WERI-Rb-1 (cell line): ENCODE measurements around the gene C2orf68.
A peak's percentile ranks its signal among the peaks of the same experiment; 100 is the strongest.

Experiments
- DNase-seq: peaks from one replicate; pipeline ENCODE4 v3.0.0-alpha.2; 2020
- H3K27ac ChIP-seq: fragments of 250-450 bp; sonication (Bioruptor Pico); 2 replicates; pipeline ENCODE4 v1.5.1; 2020; ENCODE audit warnings: mild to moderate bottlenecking, moderate library complexity
- H3K27me3 ChIP-seq: fragments of 250-450 bp; sonication (Bioruptor Pico); 2 replicates; pipeline ENCODE4 v1.5.1; 2021; ENCODE audit warnings: mild to moderate bottlenecking, low read depth, moderate library complexity; ENCODE audit not compliant: insufficient read depth, severe bottlenecking
- H3K36me3 ChIP-seq: fragments of 250-450 bp; sonication (Bioruptor Pico); 2 replicates; pipeline ENCODE4 v1.5.1; 2020; ENCODE audit warnings: mild to moderate bottlenecking, moderate library complexity
- H3K4me3 ChIP-seq: 2 replicates; pipeline ENCODE4 v1.5.1; 2011; ENCODE audit warnings: low read depth, mild to moderate bottlenecking, control low read depth, low read length
- H3K9me3 ChIP-seq: fragments of 250-450 bp; sonication (Bioruptor Pico); 2 replicates; pipeline ENCODE4 v1.5.1; 2021; ENCODE audit warnings: mild to moderate bottlenecking, moderate library complexity; ENCODE audit not compliant: severe bottlenecking
- TF ChIP-seq, protein P1 (sequence below): IDR thresholded peaks from 2 replicates; pipeline ENCODE4 v1.5.1; 2011; ENCODE audit warnings: low read depth, mild to moderate bottlenecking, control low read depth, inconsistent platforms, low read length

The C2orf68 gene

DNA sequence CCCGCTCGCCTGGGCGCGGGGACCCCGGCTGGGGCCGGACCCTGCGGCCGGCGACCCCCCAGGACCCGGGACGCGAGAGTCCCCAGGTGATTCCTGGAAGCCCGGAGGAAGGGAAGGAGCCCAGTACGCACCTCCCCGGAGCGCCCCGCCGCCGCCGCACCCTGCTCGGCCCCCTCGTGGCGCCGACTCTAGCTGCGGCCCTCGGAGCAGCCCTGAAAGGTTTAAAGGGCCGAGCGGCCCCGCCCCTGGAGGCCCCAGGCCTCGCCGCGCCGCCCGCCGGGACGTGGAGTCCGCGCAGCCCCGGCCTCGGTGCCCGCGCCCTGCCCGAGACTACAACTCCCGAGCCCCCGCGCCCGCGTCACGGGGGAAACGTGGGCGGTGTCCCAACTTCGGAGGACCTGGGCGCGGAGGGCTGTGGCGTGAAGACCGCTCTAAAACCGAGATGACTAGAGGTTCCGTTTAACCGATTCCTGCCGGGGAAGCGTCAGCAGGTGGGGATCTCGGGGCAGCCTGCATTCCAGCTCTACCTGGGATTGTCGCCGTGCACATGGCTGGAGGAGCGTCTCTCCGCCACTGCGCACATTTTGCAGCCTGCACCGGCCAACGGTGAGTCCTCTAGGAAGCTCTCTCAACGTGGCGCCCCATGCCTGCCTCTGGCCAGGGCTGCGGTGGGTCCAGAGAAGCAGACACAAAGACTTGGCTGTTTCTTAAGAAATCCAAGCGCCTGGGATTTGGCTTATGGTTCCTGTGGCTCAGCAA lies 9.2 kb downstream of the C2orf68 start, which contains the start of gene TMEM150A:
Gene TMEM150A (minus strand): TSS at position 223 of the 759 bp plus-strand sequence. CDS start 750 bp downstream, outside the sequence.
- no peaks in the 10 kb centered on the region for H3K27me3 ChIP-seq
- TF ChIP-seq, protein P1, sequence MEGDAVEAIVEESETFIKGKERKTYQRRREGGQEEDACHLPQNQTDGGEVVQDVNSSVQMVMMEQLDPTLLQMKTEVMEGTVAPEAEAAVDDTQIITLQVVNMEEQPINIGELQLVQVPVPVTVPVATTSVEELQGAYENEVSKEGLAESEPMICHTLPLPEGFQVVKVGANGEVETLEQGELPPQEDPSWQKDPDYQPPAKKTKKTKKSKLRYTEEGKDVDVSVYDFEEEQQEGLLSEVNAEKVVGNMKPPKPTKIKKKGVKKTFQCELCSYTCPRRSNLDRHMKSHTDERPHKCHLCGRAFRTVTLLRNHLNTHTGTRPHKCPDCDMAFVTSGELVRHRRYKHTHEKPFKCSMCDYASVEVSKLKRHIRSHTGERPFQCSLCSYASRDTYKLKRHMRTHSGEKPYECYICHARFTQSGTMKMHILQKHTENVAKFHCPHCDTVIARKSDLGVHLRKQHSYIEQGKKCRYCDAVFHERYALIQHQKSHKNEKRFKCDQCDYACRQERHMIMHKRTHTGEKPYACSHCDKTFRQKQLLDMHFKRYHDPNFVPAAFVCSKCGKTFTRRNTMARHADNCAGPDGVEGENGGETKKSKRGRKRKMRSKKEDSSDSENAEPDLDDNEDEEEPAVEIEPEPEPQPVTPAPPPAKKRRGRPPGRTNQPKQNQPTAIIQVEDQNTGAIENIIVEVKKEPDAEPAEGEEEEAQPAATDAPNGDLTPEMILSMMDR: peak; percentile 16; the same call in 1 of the 2 replicates
- no peaks in the 10 kb centered on the region for H3K9me3 ChIP-seq
- peak; percentile 91 for DNase-seq
- peaks cover 11% of the 10 kb centered on the region for H3K36me3 ChIP-seq
- peak within 1 kb of the TSS; percentile 56 for H3K4me3 ChIP-seq
- no peak within 1 kb of the TSS for H3K27ac ChIP-seq

DNA sequence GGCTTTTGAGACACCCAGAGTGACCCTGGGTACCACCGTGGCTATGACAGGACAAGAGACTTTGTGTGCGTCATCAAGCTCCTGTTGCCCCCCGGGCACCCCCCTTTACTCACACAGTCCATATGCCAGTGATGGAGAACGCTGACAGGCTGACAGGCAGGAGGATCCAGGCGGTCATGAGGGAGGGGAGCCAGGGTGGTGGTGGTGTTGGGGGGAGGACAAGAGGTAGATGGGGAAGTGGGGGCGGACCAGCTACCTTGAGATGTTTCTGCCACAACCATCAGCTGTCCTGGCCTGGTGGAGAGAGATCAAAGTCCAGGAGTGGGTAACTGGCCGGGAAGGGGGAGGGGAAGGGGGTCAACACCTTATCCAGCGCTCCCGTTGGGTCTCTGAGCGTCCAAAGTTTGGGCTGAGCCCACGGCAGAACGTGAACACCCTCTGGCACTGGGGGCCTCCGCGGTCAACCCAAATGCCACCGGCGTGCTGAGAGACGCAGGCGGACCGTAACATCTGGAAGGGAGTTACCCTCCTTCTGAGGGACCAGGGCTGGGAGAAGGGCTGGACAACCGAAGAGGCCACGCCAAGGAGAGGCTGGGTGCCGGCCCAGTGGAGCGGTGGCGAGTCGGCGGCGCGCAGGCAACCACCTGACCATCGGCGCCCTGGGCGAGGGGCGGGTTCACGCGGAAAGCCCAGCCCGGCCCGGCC lies 9.9 kb downstream of the C2orf68 start:
- Histone ChIP-seq H3K27me3 (no peaks in the 10 kb centered on the region), H3K9me3 (no peaks in the 10 kb centered on the region), H3K27ac (no peak overlapping the region), H3K36me3 (peaks cover 15% of the 10 kb centered on the region), H3K4me3 (peak overlapping the region; percentile 53)
- TF ChIP-seq, protein P1: no peak
- DNase-seq: peak; percentile 35

DNA sequence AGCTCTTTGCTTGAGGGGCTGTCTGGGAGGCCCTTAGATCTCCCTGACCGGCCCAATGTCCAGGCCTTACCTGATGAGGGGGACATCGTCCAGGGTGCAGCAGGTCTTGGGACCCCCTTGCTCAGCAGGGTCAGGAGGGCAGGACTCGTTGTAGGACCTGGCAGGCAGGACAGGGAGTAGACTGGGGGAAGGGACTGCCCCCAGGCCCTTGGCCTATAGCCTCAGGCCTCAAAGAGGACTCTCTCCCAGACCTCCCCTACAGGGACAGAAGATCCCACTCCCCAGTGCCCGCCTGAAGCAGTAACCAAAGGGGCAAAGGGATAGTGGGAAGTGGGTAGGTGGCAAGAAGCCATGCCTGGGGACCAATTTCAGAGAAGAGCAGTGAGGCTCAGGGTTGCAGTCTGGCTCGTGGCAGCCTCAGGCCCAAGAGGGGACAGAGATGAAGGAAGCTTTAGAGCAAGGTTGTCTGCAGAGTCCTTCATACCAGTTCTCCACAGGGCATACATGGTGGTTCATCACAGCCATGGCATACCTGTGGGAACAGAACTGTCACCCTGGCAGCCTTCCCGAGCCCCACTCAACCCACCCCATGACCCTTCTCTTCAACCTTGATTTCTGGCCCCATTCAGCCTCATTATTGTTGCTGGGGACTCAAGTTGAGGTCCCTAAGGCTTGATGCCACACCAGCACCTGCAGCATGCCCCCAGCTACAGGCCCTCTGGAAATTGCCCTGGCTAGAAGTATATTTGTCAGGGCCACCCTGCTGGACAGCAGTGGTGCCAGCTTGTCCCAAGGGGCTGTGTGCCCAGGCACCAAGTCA lies 10.7 kb downstream of the C2orf68 start:
- H3K27ac ChIP-seq: no peak overlapping the region
- H3K9me3 ChIP-seq: no peaks in the 10 kb centered on the region
- no peaks in the 10 kb centered on the region for H3K27me3 ChIP-seq
- H3K4me3 ChIP-seq: no peak overlapping the region
- TF ChIP-seq, protein P1: no peak
- DNase-seq: no peak
- H3K36me3 ChIP-seq: peaks cover 18% of the 10 kb centered on the region

DNA sequence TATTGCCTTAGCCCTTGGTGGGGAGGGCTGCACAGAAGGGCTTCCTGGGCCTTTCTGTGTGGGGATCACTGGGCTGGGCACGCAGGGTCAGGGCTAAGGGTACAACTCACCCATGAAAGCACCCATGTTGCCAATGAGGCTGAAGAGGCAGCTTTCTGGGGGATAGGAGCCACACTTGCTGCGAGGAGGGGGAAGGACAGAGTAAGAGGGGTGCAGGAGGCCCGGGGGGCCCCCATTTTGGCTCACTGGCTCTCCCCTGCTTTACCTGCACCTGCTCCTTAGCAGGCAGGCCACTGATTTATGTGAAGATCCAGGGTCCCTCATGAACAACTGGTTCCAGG lies 11.7 kb downstream of the C2orf68 start:
- H3K27ac ChIP-seq: no peak overlapping the region
- no peaks in the 10 kb centered on the region for H3K27me3 ChIP-seq
- no peak for DNase-seq
- no peaks in the 10 kb centered on the region for H3K9me3 ChIP-seq
- H3K36me3 ChIP-seq: peaks cover 18% of the 10 kb centered on the region
- TF ChIP-seq, protein P1: no peak
- H3K4me3 ChIP-seq: no peak overlapping the region

DNA sequence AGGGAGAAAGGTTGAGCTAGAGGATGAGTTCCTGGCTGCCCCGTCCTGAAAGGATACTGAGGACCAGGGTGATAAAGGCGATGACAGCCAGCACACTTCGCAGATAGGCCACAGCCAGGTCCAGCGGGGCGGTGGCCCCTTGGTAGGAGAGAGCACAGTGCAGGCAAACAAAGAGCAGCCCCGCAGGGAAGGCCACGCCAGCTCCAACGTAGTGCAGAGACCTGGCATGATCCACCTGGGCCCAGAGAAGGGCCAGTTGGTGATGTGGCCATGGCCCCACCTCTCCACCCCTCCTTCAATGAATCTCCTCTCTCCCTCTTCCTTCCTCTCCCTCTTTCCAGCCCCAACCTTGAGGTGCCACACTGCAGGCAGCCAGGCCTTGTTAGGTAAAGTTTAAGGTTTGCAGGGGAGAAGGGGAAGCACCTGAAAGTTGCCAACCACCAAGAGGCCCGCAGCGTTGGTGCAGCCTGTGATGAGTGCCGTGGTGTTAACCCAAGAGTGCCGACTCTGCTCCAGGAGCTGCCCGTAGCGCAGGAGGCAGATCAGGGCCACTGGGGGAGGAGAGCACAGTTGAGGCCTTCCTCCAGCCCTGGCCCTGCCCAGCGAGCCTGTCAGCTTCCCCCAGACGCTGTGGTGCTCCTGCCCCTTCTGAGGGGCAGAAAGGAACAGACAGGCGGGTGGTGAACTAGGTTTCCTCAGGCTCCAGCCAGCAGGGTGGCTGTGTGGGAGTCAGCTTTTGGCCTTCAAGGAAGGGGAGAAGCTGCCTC lies 12.2 kb downstream of the C2orf68 start:
- DNase-seq: no peak
- Histone ChIP-seq H3K27ac (no peak overlapping the region), H3K4me3 (no peak overlapping the region), H3K27me3 (no peaks in the 10 kb centered on the region), H3K36me3 (peaks cover 18% of the 10 kb centered on the region), H3K9me3 (no peaks in the 10 kb centered on the region)
- TF ChIP-seq, protein P1: no peak
